Liver (tissue), 9 donors: ENCODE results near the gene ELN. TPM values are rescaled to one million over a fixed set of nuclear protein-coding genes. Genes with fewer than 3 reads are reported as not detected.

Source experiments
- DNase-seq: peaks from one replicate; pipeline ENCODE4 v3.0.0-alpha.2; 2017; ENCODE audit warnings: low spot score
- H3K27ac ChIP-seq, 2 donors: one replicate each; pipeline ENCODE4 v1.7.0; 2013; ENCODE audit warnings: inconsistent platforms in 2 of 2, low read length in 2 of 2, control low read depth in 1 of 2, low read depth in 1 of 2, mild to moderate bottlenecking in 1 of 2
- H3K27me3 ChIP-seq, 4 donors: one replicate each; pipeline versions ENCODE4 v1.6.1 to v1.7.0; 2013; ENCODE audit warnings: low read length in 3 of 4, inconsistent platforms in 1 of 4, mild to moderate bottlenecking in 1 of 4, moderate library complexity in 1 of 4; ENCODE audit not compliant: control insufficient read depth in 4 of 4, insufficient read depth in 4 of 4
- H3K36me3 ChIP-seq, 4 donors: one replicate each; pipeline versions ENCODE4 v1.6.1 to v1.7.0; 2013; ENCODE audit warnings: low read length in 3 of 4, mild to moderate bottlenecking in 3 of 4, low read depth in 1 of 4, moderate library complexity in 1 of 4; ENCODE audit not compliant: control insufficient read depth in 4 of 4, insufficient read depth in 3 of 4
- H3K4me1 ChIP-seq, 4 donors: one replicate each; pipeline versions ENCODE4 v1.6.1 to v1.7.0; 2013; ENCODE audit warnings: low read length in 3 of 4, mild to moderate bottlenecking in 3 of 4, moderate library complexity in 1 of 4; ENCODE audit not compliant: control insufficient read depth in 4 of 4, insufficient read depth in 4 of 4
- H3K4me3 ChIP-seq, 3 donors: one replicate each; pipeline versions ENCODE4 v1.6.1 to v1.7.0; 2013; ENCODE audit warnings: low read length in 3 of 3, control low read depth in 1 of 3, low read depth in 1 of 3, mild to moderate bottlenecking in 1 of 3
- H3K9ac ChIP-seq, 2 donors: one replicate each; pipeline ENCODE4 v1.7.0; 2013; ENCODE audit warnings: low read length in 2 of 2, mild to moderate bottlenecking in 2 of 2, moderate library complexity in 2 of 2, control low read depth in 1 of 2, low read depth in 1 of 2
- H3K9me3 ChIP-seq, 4 donors: one replicate each; pipeline versions ENCODE4 v1.6.1 to v1.7.0; 2013; ENCODE audit warnings: low read length in 3 of 4; ENCODE audit not compliant: control insufficient read depth in 4 of 4
- CTCF ChIP-seq: fragments of 150-350 bp; IDR thresholded peaks from 2 replicates; pipeline ENCODE4 v1.5.1; 2017; ENCODE audit warnings: improper control_type of control experiment, low read depth, low read length; ENCODE audit not compliant: missing input control
- FOXA1 ChIP-seq: IDR thresholded peaks from 2 replicates; pipeline ENCODE4 v1.6.1; 2016; ENCODE audit warnings: antibody characterized with exemption
- GABPA ChIP-seq, 2 donors: IDR thresholded peaks in 1 of 2; conservative IDR thresholded peaks in 1 of 2; 2 replicates each; pipeline ENCODE4 v1.6.1; 2016; ENCODE audit warnings: antibody characterized with exemption in 2 of 2, mild to moderate bottlenecking in 1 of 2, moderate library complexity in 1 of 2
- HNF4A ChIP-seq, 2 donors: conservative IDR thresholded peaks; 2 replicates each; pipeline ENCODE4 v1.6.1; 2016; ENCODE audit warnings: antibody characterized with exemption in 2 of 2, mild to moderate bottlenecking in 2 of 2
- HNF4G ChIP-seq: IDR thresholded peaks from 2 replicates; pipeline ENCODE4 v1.6.1; 2016; ENCODE audit warnings: antibody characterized with exemption
- NR2F2 ChIP-seq: IDR thresholded peaks from 2 replicates; pipeline ENCODE4 v1.6.1; 2016; ENCODE audit warnings: antibody characterized with exemption
- SP1 ChIP-seq: IDR thresholded peaks from 2 replicates; pipeline ENCODE4 v1.6.1; 2018; ENCODE audit warnings: antibody characterized with exemption, mild to moderate bottlenecking
- TAF1 ChIP-seq: conservative IDR thresholded peaks from 2 replicates; pipeline ENCODE4 v1.6.1; 2016; ENCODE audit warnings: antibody characterized with exemption, mild to moderate bottlenecking
- YY1 ChIP-seq: IDR thresholded peaks from 2 replicates; pipeline ENCODE4 v1.6.1; 2016; ENCODE audit warnings: antibody characterized with exemption, mild to moderate bottlenecking
- WGBS: extraction: QIAGEN DNeasy Blood & Tissue Kit; methylation state at CpG from one replicate; pipeline ENCODE4 v1.1.7; 2013; 5-methylcytosine and 5-hydroxymethylcytosine counted together
- polyA plus RNA-seq, 2 donors: library from polyadenylated mRNA; stranded (reverse) in 1 of 2; unstranded in 1 of 2; fragments of 200-250 nt in 1 of 2; fragments of >200 nt in 1 of 2; fragmentation: Nextera tagmentation in 1 of 2; extraction: Ambion mirVana in 1 of 2; gene quantifications; one replicate each; pipeline versions ENCODE4 v1.2.1 to v1.2.3, GENCODE V29; 2013 to 2015
- total RNA-seq, 2 donors: library from RNA; depleted of rRNA; stranded (reverse); fragments of >200 nt; gene quantifications; one replicate each; pipeline ENCODE4 v1.2.3, GENCODE V29; 2014
- TF ChIP-seq, protein P1 (sequence below): IDR thresholded peaks from 2 replicates; pipeline ENCODE4 v1.6.1; 2016; ENCODE audit warnings: antibody characterized with exemption
- TF ChIP-seq, protein P2 (sequence below): IDR thresholded peaks from 2 replicates; pipeline ENCODE4 v1.6.1; 2016; ENCODE audit warnings: antibody characterized with exemption
- TF ChIP-seq, protein P3 (sequence below): IDR thresholded peaks from 2 replicates; pipeline ENCODE4 v1.6.1; 2016; ENCODE audit warnings: antibody characterized with exemption
- donor health status: healthy.
- donor health status: healthy.
- donor health status: healthy.
- donor health status: healthy.
- donor health status: healthy.

ELN gene
- total and polyA plus RNA-seq, 4 donors = 2.7 to 16.3 (median 9.7) TPM

DNA sequence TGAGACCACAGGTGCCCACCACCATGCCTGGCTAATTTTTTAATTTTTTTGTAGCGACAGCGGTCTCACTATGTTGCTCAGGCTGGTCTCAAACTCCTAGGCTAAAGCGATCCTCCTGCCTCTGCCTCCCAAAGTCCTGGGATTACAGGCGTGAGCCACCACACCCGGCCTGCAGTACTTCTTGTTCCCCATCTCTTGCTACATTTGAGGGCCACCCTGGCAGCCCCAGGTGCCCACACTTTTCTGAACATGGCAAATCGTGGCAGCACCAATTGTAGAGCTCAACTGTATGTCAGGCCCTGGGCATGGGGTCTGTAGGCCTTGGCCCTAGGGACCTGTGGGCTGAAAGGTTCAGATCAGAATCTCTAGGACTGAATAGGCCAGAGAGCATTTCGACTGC is 30.5 kb downstream of the ELN start:
- Histone ChIP-seq H3K9ac (no peak overlapping the region), H3K9me3 (no peaks in the 10 kb centered on the region), H3K27ac (no peak overlapping the region), H3K36me3 (no peaks in the 10 kb centered on the region), H3K27me3 (no peaks in the 10 kb centered on the region), H3K4me1 (peaks cover 3 to 15% (median 8%) of the 10 kb centered on the region in 4 donors), H3K4me3 (no peak overlapping the region)
- no peak for TF ChIP-seq HNF4G
- TF ChIP-seq GABPA (IDR thresholded peaks at IDR 0.05 in 1 of 2, conservative IDR thresholded peaks at IDR 0.05 in 1 of 2) = no peak
- no peak for TF ChIP-seq FOXA1
- TF ChIP-seq CTCF = no peak
- no peak for TF ChIP-seq YY1
- no peak for TF ChIP-seq TAF1
- TF ChIP-seq, protein P1, sequence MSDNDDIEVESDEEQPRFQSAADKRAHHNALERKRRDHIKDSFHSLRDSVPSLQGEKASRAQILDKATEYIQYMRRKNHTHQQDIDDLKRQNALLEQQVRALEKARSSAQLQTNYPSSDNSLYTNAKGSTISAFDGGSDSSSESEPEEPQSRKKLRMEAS = no peak
- WGBS = 92% methylated on average over 7 of the region's 7 CpGs
- no peak for DNase-seq

GRCh38 chr7:74059037-74059436 is 31.1 kb downstream of the ELN start:
- DNase-seq = no peak
- H3K9me3 ChIP-seq = no peaks in the 10 kb centered on the region
- TF ChIP-seq, protein P2, sequence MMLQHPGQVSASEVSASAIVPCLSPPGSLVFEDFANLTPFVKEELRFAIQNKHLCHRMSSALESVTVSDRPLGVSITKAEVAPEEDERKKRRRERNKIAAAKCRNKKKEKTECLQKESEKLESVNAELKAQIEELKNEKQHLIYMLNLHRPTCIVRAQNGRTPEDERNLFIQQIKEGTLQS = no peak
- TF ChIP-seq TAF1 (no peak), YY1 (no peak), SP1 (no peak), GABPA (IDR thresholded peaks at IDR 0.05 in 1 of 2, conservative IDR thresholded peaks at IDR 0.05 in 1 of 2) (no peak), HNF4A (conservative IDR thresholded peaks at IDR 0.05) (no peak), FOXA1 (no peak), NR2F2 (no peak), HNF4G (no peak)
- TF ChIP-seq, protein P3, sequence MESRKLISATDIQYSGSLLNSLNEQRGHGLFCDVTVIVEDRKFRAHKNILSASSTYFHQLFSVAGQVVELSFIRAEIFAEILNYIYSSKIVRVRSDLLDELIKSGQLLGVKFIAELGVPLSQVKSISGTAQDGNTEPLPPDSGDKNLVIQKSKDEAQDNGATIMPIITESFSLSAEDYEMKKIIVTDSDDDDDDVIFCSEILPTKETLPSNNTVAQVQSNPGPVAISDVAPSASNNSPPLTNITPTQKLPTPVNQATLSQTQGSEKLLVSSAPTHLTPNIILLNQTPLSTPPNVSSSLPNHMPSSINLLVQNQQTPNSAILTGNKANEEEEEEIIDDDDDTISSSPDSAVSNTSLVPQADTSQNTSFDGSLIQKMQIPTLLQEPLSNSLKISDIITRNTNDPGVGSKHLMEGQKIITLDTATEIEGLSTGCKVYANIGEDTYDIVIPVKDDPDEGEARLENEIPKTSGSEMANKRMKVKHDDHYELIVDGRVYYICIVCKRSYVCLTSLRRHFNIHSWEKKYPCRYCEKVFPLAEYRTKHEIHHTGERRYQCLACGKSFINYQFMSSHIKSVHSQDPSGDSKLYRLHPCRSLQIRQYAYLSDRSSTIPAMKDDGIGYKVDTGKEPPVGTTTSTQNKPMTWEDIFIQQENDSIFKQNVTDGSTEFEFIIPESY = no peak
- TF ChIP-seq, protein P1 = no peak
- H3K27me3 ChIP-seq = no peaks in the 10 kb centered on the region
- no peak overlapping the region for H3K9ac ChIP-seq
- peaks cover 3 to 15% (median 8%) of the 10 kb centered on the region in 4 donors for H3K4me1 ChIP-seq
- H3K36me3 ChIP-seq = no peaks in the 10 kb centered on the region
- WGBS = 92% methylated on average over 2 of the region's 2 CpGs
- H3K4me3 ChIP-seq = no peak overlapping the region
- H3K27ac ChIP-seq = no peak overlapping the region
